ENCODE data around the gene SIGLEC11. TPM values are rescaled to one million over a fixed set of nuclear protein-coding genes. Genes with fewer than 3 reads are reported as not detected.

Gene SIGLEC11
- total and polyA plus RNA-seq, 2 of the 13 experiments (the other 11 are each of a cell fraction or from before 2014, with no cell fraction given): not detected

GRCh38 chr19:49929121-49929610 is 31.8 kb downstream of the SIGLEC11 start, which contains the start of the genes ATF5 and NUP62 (continued):
- peak; percentile 99 for TF ChIP-seq TFDP2 (CRISPR knock-in tag; IDR thresholded peaks at IDR 0.05)
- no peak; the same call in 1 of the 2 replicates for TF ChIP-seq GFI1 (CRISPR knock-in tag; IDR thresholded peaks at IDR 0.05; ENCODE audit: borderline replicate concordance)
- TF ChIP-seq ZNF280D (CRISPR knock-in tag; IDR thresholded peaks at IDR 0.05): peak; percentile 64; the same call in 1 of the 2 replicates
- TF ChIP-seq ZNF563 (CRISPR knock-in tag; IDR thresholded peaks at IDR 0.05): peak; percentile 85; the same call in 1 of the 2 replicates
- 0 out of 2 replicates have a peak, but pooled peaks have one; percentile 57 for TF ChIP-seq ZBTB2 (CRISPR knock-in tag; IDR thresholded peaks at IDR 0.05; ENCODE audit: low read depth)
- 0 out of 2 replicates have a peak, but pooled peaks have one; percentile 75 for TF ChIP-seq ZMAT3 (CRISPR knock-in tag; conservative IDR thresholded peaks at IDR 0.05)
- TF ChIP-seq ZIK1 (CRISPR knock-in tag; IDR thresholded peaks at IDR 0.05; ENCODE audit: borderline replicate concordance, low read depth): no peak
- TF ChIP-seq ZNF772 (CRISPR knock-in tag; IDR thresholded peaks at IDR 0.05): peak; percentile 10; the same call in 1 of the 2 replicates
- no peak; the same call in 1 of the 2 replicates for TF ChIP-seq ZNF138 (CRISPR knock-in tag; IDR thresholded peaks at IDR 0.05; ENCODE audit: low read depth)
- TF ChIP-seq ZFY (CRISPR knock-in tag; IDR thresholded peaks at IDR 0.05): peak; percentile 86
- peak; percentile 83 for TF ChIP-seq STAT5B (CRISPR knock-in tag; IDR thresholded peaks at IDR 0.05)
- peak; percentile 86 for TF ChIP-seq HDAC1 (CRISPR knock-in tag; IDR thresholded peaks at IDR 0.05)
- TF ChIP-seq HOXA3 (CRISPR knock-in tag; IDR thresholded peaks at IDR 0.05): peak; percentile 82
- TF ChIP-seq PAWR (CRISPR knock-in tag; IDR thresholded peaks at IDR 0.05; ENCODE audit: borderline replicate concordance): 0 out of 2 replicates have a peak, but pooled peaks have one; percentile 76
- TF ChIP-seq ARID5B (CRISPR knock-in tag; IDR thresholded peaks at IDR 0.05): no peak
- peak; percentile 94 for TF ChIP-seq SPEN (CRISPR knock-in tag; IDR thresholded peaks at IDR 0.05; ENCODE audit: low read depth)
- TF ChIP-seq TEAD2 (CRISPR knock-in tag; IDR thresholded peaks at IDR 0.05): peak; percentile 80
- 0 out of 2 replicates have a peak, but pooled peaks have one; percentile 61 for TF ChIP-seq HNRNPUL1 (IDR thresholded peaks at IDR 0.05; ENCODE audit: low read depth, low read length)
- no peak for TF ChIP-seq MZF1 (CRISPR knock-in tag; IDR thresholded peaks at IDR 0.05; ENCODE audit: borderline replicate concordance)
- TF ChIP-seq ZNF615 (CRISPR knock-in tag; IDR thresholded peaks at IDR 0.05; ENCODE audit: borderline replicate concordance): peak; percentile 57; the same call in 1 of the 2 replicates
